GM12891 (cell line): ENCODE data around the gene ARMC9.

Source experiments
- POLR2A ChIP-seq: IDR thresholded peaks from 2 replicates; pipeline ENCODE4 v1.6.1; 2011; ENCODE audit warnings: low read depth, low read length, control low read depth
- POLR2AphosphoS5 ChIP-seq: IDR thresholded peaks from 2 replicates; pipeline ENCODE4 v1.6.1; 2011; ENCODE audit warnings: low read depth, low read length, control low read depth
- POU2F2 ChIP-seq: IDR thresholded peaks from 2 replicates; pipeline ENCODE4 v1.6.1; 2011; ENCODE audit warnings: low read depth, mild to moderate bottlenecking, control low read depth, low read length, moderate library complexity
- SPI1 ChIP-seq: IDR thresholded peaks from 2 replicates; pipeline ENCODE4 v1.6.1; 2011; ENCODE audit warnings: low read depth, low read length, control low read depth
- TAF1 ChIP-seq: IDR thresholded peaks from 2 replicates; pipeline ENCODE4 v1.6.1; 2011; ENCODE audit warnings: low read depth, low read length, control low read depth

GRCh38 chr2:231334981-231335380 lies 136.6 kb downstream of the ARMC9 start:
- no peak for TF ChIP-seq POLR2AphosphoS5
- no peak for TF ChIP-seq POLR2A
- TF ChIP-seq POU2F2: no peak
- no peak for TF ChIP-seq TAF1
- no peak for TF ChIP-seq SPI1
